ENCODE results near the gene AGFG1.
"Not testable (repeated sequence)": the region's sequence is repeated elsewhere in the genome, so short reads cannot be mapped to it uniquely, and the experiment has no call there.

AGFG1 gene

DNA sequence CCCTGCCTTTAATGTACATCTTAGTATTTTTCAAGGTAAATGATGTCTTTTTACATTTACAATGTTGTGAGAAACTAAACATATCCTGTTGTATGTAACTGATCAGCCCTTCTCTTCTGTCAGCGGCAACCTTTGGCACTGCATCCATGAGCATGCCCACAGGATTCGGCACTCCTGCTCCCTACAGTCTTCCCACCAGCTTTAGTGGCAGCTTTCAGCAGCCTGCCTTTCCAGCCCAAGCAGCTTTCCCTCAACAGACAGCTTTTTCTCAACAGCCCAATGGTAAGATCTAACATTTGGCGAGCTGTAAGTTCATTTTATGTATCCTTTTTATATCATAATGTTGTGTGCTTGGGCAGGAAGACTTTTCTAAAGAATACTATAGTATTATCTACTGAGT, 79.9 kb downstream of the AGFG1 start:
- DNase-seq: no peak

DNA sequence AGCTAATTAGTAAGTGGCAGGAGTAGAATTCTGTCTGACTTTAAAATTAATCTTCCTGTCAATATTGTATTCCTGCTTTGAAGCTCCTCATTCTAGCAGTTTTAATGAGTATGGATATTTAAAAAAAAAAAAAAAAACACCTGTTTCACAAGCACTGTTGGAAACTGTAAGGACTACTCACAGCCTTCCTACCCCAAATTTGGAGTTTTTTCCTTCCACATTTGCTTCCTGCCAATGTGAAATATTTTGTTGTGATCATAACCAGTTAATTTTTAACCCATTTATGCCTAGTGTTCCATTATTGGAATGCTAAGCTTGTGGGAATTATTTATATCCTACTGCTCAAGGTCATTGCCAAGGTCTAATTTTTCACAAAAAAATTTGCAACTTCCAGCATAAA, 90.6 kb downstream of the AGFG1 start:
- no peak for DNase-seq

DNA sequence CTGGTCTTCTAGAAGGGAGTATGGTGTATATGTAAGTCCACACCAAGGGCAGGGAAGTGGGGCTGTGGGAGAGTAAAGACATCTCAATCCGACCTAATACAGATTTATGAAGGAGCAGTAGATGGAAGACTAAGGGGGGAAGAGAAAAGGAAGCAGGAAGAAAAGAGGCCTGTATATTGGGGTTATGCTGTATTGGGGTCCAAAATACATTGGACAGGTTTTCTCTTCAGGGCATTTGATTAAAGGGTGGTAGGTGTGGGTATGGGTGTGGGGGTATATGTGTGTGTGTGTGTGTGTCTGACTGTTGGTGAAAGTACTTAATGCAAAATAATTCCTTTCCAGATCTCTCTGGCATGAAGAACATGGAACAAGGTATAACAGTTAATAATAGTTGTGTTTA, 93.1 kb downstream of the AGFG1 start:
- no peak for DNase-seq

DNA sequence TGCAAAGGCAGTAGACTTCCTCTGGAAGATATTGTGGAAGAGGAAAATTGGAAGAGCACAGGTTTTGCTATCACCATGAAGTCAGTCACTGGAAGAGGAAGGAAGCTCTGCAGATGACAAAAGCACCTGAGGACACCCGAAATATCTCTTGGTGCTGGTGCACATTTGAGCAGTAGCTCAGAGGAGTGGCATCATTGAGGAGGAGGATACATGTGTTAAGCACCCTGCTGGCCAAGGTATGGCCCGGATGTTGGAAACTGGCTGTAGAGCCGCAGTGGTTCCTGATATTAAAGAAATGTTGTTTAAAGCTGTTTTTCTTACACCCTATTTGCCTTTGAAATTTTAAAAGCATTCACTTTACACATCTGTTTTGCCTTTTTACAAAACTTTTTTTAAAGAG, 94.1 kb downstream of the AGFG1 start:
- no peak for DNase-seq

- DNase-seq: no peak
Observed at GRCh38 chr2:227568852-227569169, 96.9 kb downstream of the AGFG1 start.

DNA sequence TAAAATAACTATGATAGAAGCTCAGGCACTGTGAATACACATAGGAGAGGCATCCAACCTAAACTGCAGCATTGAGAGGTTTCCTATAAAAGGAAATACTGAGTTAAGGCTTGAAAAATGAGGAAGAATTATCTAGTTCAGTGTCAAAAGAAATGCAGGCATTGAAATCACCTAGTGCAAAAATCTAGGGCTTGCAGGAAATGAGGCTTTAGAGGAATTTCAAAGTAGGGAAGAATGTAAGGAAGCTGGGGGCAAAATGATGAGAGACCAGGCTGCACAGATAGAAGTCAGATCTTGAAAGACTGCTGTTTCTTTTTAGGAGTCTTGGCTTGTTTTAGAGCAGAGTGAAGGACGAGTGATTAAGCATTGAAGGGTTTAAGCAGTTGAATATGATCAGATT, 98.7 kb downstream of the AGFG1 start:
- DNase-seq: no peak

DNA sequence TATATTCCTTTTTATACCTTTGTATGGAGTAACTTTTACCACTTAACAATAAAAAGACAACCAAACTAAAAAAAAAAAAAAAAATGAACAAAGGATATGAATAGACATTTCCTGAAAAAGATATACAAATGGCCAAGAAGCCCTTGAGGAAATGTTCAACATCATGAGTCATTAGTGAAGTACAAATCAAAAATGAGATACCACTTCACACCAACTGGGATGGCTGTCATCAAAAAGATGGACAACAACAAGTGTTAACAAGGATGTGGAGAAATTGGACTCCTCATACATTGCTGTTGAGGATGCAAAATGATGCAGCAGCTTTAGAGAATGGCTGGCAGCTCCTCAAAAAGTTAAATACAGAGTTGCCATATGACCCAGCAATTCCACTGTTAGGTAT, 104.2 kb downstream of the AGFG1 start:
- no peak for DNase-seq

DNA sequence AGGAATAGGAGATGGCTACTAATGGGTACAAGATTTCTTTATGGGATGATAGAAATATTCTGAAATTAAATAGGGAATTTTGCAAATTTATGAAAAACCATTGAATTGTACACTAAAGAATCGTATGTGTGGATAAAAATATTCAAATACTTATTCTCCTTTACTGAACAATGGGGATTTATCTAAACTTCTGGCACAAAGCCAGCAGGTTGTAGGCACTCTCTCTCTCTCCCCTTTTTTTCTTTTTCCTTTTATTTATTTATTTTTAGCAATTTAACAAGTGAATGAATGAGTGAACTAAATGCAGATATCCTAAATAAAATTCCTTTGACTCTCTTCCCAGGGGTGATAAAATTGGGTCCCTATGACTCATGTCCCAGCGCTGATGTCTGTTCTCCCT, 104.9 kb downstream of the AGFG1 start:
- no peak for DNase-seq

DNA sequence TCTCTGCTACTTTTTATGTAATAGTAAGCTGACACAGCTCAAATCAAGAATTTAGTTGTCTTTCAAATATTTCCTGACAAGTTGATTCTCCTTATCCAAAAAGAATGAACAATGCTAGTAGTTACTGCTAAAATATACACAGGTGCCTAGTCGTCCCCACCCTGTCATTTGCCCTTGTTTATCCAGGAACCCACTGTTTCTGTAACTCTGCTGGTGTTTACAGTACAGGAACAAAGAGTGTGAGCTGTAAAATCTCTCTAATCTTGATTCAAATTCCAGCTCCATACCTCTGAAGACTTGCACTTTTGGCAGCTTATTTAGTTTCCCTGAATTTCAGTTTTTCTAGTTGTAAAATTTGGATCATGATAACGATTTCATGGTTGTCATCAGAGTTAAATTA, 105.6 kb downstream of the AGFG1 start:
- no peak for DNase-seq

DNA sequence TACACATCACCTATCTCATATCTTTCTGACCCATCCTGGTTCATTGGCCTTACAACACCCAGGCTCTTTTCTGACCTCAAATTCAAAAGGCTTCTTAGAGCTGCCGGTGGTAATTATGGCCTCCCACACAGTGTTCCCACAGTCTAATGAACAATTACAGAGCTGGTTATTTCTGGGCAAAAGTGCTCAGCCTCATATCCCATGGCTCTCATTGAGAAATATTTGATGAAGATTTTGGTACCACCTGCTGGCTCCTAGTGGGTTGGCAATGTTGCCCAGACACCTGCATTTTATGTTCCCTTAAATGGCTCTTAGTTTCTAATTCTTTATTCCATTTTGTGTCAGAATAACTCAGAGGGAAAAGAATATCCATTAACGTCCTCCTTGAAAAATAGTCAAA, 106.7 kb downstream of the AGFG1 start:
- DNase-seq: no peak

DNA sequence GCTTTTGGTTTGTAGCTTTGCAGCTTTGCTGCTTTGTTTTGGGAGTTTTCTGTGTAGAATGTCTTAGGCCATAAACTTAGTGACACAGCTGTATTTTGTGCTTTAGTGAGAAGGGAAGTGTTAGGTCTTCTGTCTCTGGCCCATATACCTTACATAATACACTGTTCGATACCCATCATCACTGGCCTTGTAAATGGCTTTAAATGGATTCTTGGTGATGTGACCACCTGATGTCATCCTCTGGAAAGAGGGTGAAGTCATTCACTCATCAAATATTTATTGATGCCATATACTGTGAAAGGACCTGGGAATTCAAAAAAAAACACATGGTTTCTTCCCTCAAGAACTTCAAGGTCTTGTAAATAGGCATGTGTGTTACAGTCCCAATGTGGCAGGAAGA, 107.8 kb downstream of the AGFG1 start:
- DNase-seq: no peak

- DNase-seq: no peak
Observed at GRCh38 chr2:227582369-227582768, 110.4 kb downstream of the AGFG1 start.

GRCh38 chr2:227592694-227593387, 120.9 kb downstream of the AGFG1 start:
- no peak for DNase-seq

DNA sequence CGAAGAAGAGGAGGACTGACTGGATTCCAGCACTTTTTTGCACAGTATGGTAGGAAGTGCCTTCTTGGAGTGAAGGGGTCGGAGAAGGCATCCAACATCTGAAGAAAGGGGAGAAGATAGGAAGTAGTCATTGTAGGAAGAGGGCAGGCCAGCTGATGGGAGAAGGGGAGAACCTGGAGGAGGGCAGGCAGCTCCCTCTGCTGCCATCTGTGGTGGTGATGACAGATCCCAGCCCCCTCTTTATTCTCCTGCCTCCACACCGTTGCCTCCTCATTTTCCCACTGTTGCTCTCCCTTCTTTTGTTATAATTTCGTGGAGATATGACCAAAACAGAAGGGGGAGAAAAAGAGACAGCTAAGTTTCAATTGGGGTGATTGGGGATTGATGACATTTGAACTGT, 123.8 kb downstream of the AGFG1 start:
- DNase-seq: no peak

GRCh38 chr2:227597036-227597435, 125.1 kb downstream of the AGFG1 start:
- no peak for DNase-seq

DNA sequence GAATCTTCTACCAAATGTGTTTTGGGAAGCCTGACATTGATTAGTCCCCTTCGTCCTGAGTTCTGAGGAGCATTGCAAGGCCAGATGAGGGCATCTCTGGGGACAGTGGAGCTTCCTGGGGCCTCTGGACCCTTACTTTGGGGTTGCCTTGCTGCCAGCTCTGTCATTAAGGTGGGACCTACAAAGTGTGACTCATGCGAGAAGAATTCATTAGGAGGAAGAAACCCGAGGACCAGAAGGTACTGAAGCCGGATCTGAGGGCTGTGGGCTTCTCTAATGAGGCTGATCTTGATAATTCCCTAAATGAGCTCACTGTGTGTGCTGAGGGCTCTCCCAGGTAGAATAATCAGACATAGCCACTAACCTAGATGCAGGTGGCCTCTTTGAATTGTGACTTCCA, 126.0 kb downstream of the AGFG1 start:
- no peak for DNase-seq

GRCh38 chr2:227598835-227599503, 127.0 kb downstream of the AGFG1 start, which contains the start of gene SCYGR2:
Gene SCYGR2 (plus strand): TSS chr2:227598893. CDS start chr2:227598893, 0 bp downstream.
- DNase-seq: not testable (repeated sequence)

- DNase-seq: no peak
Observed at GRCh38 chr2:227602358-227602757, 130.4 kb downstream of the AGFG1 start.

DNA sequence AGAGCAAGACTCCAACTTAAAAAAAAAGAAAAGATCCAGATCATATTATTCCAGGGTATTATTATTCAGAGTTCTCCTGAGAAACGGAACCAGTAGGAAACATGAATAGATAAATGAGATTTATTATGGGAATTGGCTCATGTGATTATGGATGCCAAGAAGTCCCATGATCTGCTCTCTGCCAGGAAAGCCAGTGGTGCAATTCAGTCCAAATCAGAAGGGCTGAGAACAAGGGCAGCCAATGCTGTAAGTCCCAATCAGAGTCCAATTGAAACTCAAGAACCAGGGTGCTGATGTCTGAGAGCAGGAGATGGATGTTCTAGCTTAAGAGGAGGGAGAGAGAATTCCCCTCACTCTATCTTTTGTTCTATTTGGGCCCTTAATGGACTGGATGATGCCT, 134.5 kb downstream of the AGFG1 start:
- DNase-seq: no peak

DNA sequence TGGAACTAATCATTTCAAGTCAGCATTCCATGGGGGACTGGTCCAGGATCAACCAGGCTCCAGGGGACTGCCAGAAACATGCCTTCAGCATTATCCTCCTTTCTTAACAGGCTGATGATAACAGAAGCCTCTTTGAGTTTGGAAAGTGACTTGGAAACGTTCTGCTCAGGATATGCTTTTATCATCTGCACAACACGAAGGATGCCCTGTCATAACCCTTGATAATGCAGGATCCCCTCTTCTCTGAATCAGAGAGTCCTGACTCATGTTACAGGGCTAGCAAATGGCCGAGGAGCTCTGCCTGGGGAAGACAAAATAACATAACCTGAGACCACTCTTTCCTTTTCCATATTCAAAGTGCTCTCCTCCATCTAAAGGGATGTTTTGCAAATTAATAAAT, 136.0 kb downstream of the AGFG1 start:
- no peak for DNase-seq

DNA sequence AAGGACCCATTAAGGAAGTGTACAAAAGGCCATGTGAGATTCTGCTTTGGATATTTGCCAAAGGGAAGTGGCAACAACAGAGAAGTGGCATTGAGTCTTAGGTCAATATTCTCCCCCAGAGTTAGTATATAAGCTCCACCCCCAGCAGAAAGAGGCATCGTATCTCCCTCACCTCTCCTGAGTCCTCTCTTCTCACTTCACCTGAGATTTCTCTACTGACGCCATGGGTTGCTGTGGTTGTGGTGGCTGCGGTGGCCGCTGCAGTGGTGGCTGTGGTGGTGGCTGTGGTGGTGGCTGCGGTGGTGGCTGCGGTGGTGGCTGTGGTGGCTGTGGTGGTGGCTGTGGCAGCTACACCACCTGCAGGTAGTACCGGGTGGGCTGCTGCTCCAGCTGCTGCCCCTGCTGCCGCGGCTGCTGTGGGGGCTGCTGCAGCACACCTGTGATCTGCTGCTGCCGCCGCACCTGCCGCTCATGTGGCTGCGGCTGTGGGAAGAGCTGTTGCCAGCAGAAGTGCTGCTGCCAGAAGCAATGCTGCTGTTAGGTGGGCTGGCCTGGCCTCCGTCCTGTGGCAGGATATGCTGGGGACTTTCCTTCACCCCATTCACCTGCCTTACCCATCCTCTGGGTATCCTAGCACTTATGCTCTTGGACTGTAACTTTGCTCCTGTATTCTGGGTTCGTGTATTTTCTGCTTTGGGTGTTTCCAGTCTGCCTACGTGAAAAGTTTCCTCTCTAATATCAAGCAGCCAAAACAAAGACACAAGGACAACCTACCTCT, 136.8 kb downstream of the AGFG1 start:
- no peak for DNase-seq

DNA sequence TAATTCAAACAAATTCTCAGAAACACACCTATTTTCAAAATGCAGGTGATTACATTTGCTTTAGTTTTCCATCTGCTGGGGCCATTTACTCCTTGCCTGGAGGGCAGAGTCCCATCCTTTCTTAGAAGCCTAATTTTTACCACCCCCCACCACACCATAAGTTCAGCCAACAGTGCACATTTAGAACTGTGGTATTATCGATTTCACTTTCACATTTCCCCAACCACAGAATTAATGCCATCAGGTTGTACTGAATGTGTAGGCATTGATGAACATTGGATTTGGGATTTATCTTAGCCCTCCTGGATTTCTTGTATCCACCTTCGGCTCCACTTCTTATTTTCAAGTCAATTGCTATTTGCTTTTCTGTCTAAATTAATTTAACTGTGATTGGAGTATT, 138.2 kb downstream of the AGFG1 start:
- DNase-seq: no peak
